IPS-18c (cell line): ENCODE measurements around the gene PLCB2.

Experiments
- H3K4me3 ChIP-seq: 2 replicates; pipeline ENCODE4 v1.7.0; 2013; ENCODE audit warnings: low read depth, mild to moderate bottlenecking, low read length, moderate library complexity; ENCODE audit not compliant: insufficient read depth
- H3K9me3 ChIP-seq: one replicate; pipeline ENCODE4 v1.6.1; 2013; ENCODE audit warnings: mild to moderate bottlenecking, low read length, moderate library complexity; ENCODE audit not compliant: control insufficient read depth, insufficient read depth

Gene PLCB2

GRCh38 chr15:40344217-40344616 lies 36.5 kb upstream of the PLCB2 start:
- Histone ChIP-seq H3K9me3 (no peaks in the 10 kb centered on the region), H3K4me3 (no peak overlapping the region)

- Histone ChIP-seq H3K9me3 (no peaks in the 10 kb centered on the region), H3K4me3 (no peak overlapping the region)
Observed at GRCh38 chr15:40343512-40343911, 35.8 kb upstream of the PLCB2 start.

GRCh38 chr15:40342416-40343320 lies 34.9 kb upstream of the PLCB2 start:
- H3K9me3 ChIP-seq: no peaks in the 10 kb centered on the region

GRCh38 chr15:40340740-40341400 lies 33.1 kb upstream of the PLCB2 start, which contains the start of gene CCDC9B:
Gene CCDC9B, minus strand, starts transcription at chr15:40340939. Its CDS starts 120 bp downstream, at chr15:40340819.
- H3K4me3 ChIP-seq: no peak within 1 kb of the TSS; the same call in 1 of the 2 replicates
- no peaks in the 10 kb centered on the region for H3K9me3 ChIP-seq

More at GRCh38 chr15:40342416-40343320, 34.9 kb upstream of the PLCB2 start:
- H3K4me3 ChIP-seq: no peak overlapping the region

- H3K9me3 ChIP-seq: no peaks in the 10 kb centered on the region
- H3K4me3 ChIP-seq: no peak overlapping the region; the same call in 1 of the 2 replicates
Observed at GRCh38 chr15:40340038-40340739, 32.5 kb upstream of the PLCB2 start.

- Histone ChIP-seq H3K4me3 (no peak overlapping the region), H3K9me3 (no peaks in the 10 kb centered on the region)
Observed at GRCh38 chr15:40339621-40339945, 31.8 kb upstream of the PLCB2 start.

- no peaks in the 10 kb centered on the region for H3K9me3 ChIP-seq
Observed at GRCh38 chr15:40338921-40339620, 31.3 kb upstream of the PLCB2 start.

GRCh38 chr15:40338041-40338657 lies 30.4 kb upstream of the PLCB2 start:
- no peak overlapping the region; the same call in 1 of the 2 replicates for H3K4me3 ChIP-seq
- no peaks in the 10 kb centered on the region for H3K9me3 ChIP-seq

More at GRCh38 chr15:40338921-40339620, 31.3 kb upstream of the PLCB2 start:
- no peak overlapping the region for H3K4me3 ChIP-seq

GRCh38 chr15:40337597-40337996 lies 29.9 kb upstream of the PLCB2 start:
- Histone ChIP-seq H3K9me3 (no peaks in the 10 kb centered on the region), H3K4me3 (no peak overlapping the region; the same call in 1 of the 2 replicates)

- Histone ChIP-seq H3K4me3 (no peak overlapping the region), H3K9me3 (no peaks in the 10 kb centered on the region)
Observed at GRCh38 chr15:40336744-40337122, 29.0 kb upstream of the PLCB2 start.

- Histone ChIP-seq H3K4me3 (no peak overlapping the region), H3K9me3 (no peaks in the 10 kb centered on the region)
Observed at GRCh38 chr15:40335938-40336743, 28.4 kb upstream of the PLCB2 start.

- H3K4me3 ChIP-seq: no peak overlapping the region
- H3K9me3 ChIP-seq: no peaks in the 10 kb centered on the region
Observed at GRCh38 chr15:40334941-40335795, 27.4 kb upstream of the PLCB2 start.

- Histone ChIP-seq H3K4me3 (no peak overlapping the region), H3K9me3 (no peaks in the 10 kb centered on the region)
Observed at GRCh38 chr15:40334541-40334940, 26.8 kb upstream of the PLCB2 start.

- no peak overlapping the region for H3K4me3 ChIP-seq
- H3K9me3 ChIP-seq: no peaks in the 10 kb centered on the region
Observed at GRCh38 chr15:40333922-40334492, 26.3 kb upstream of the PLCB2 start.
